Smooth muscle cell (in vitro differentiated cells): ENCODE measurements around the gene RB1. TPM values are rescaled to one million over a fixed set of nuclear protein-coding genes. Genes with fewer than 3 reads are reported as not detected.

Experiments
- DNase-seq: peaks from one replicate; lab custom pipeline; 2025; ENCODE audit not compliant: unreplicated experiment; lab: John Stamatoyannopoulos, UW
- H2AFZ ChIP-seq: fragments of 200-600 bp; sonication (generic); 2 replicates; pipeline ENCODE4 v1.6.0; 2016; ENCODE audit warnings: antibody characterized with exemption, low read depth, mild to moderate bottlenecking
- H3F3A ChIP-seq: fragments of 200-600 bp; sonication (generic); 2 replicates; pipeline ENCODE4 v1.6.0; 2017; ENCODE audit warnings: antibody characterized with exemption, low read depth
- H3K27ac ChIP-seq: fragments of 200-600 bp; sonication (generic); 2 replicates; pipeline ENCODE4 v1.5.1; 2016; ENCODE audit warnings: low read depth, mild to moderate bottlenecking
- H3K27me3 ChIP-seq: fragments of 200-600 bp; sonication (generic); 2 replicates; pipeline ENCODE4 v1.6.1; 2016; ENCODE audit warnings: low read depth, mild to moderate bottlenecking
- H3K36me3 ChIP-seq: fragments of 200-600 bp; sonication (generic); 2 replicates; pipeline ENCODE4 v1.5.1; 2016; ENCODE audit warnings: low read depth
- H3K4me1 ChIP-seq: fragments of 200-600 bp; sonication (generic); 2 replicates; pipeline ENCODE4 v1.5.1; 2016; ENCODE audit warnings: low read depth
- H3K4me2 ChIP-seq: fragments of 200-600 bp; sonication (generic); 2 replicates; pipeline ENCODE4 v1.6.0; 2016; ENCODE audit warnings: mild to moderate bottlenecking
- H3K4me3 ChIP-seq: fragments of 200-600 bp; sonication (generic); 2 replicates; pipeline ENCODE4 v1.5.1; 2016; ENCODE audit warnings: mild to moderate bottlenecking
- H3K79me2 ChIP-seq: fragments of 200-600 bp; sonication (generic); 2 replicates; pipeline ENCODE4 v1.6.0; 2016; ENCODE audit warnings: low read depth, mild to moderate bottlenecking
- H3K9ac ChIP-seq: fragments of 200-600 bp; sonication (generic); 2 replicates; pipeline ENCODE4 v1.6.0; 2016; ENCODE audit warnings: low read depth
- H3K9me3 ChIP-seq: fragments of 200-600 bp; sonication (generic); replicated peaks from 2 replicates; pipeline ENCODE4 v1.5.1; 2016; ENCODE audit warnings: low read depth
- H4K20me1 ChIP-seq: fragments of 200-600 bp; sonication (generic); 2 replicates; pipeline ENCODE4 v1.6.0; 2016; ENCODE audit warnings: low read depth
- WGBS: methylation state at CpG from one replicate; pipeline ENCODE4 v1.1.7; 2016; ENCODE audit warnings: low lambda C conversion rate; 5-methylcytosine and 5-hydroxymethylcytosine counted together
- polyA plus RNA-seq: library from polyadenylated mRNA; unstranded; fragments of >200 nt; fragmentation: Nextera tagmentation; extraction: Ambion mirVana; gene quantifications from 2 replicates; pipeline ENCODE4 v1.2.1, GENCODE V29; 2016
- total RNA-seq: library from RNA; depleted of rRNA; stranded (reverse); fragments of >200 nt; gene quantifications from 2 replicates; pipeline ENCODE4 v1.2.3, GENCODE V29; 2014
- TF ChIP-seq, protein P1 (sequence below): fragments of 200-600 bp; sonication (generic); IDR thresholded peaks from 2 replicates; pipeline ENCODE4 v1.5.1; 2017; ENCODE audit warnings: borderline replicate concordance, mild to moderate bottlenecking, antibody characterized with exemption; ENCODE audit not compliant: insufficient read depth, poor library complexity, severe bottlenecking

RB1 gene
- total and polyA plus RNA-seq, 2 experiments from 2014 or later = 12.5 to 40.2 TPM

DNA sequence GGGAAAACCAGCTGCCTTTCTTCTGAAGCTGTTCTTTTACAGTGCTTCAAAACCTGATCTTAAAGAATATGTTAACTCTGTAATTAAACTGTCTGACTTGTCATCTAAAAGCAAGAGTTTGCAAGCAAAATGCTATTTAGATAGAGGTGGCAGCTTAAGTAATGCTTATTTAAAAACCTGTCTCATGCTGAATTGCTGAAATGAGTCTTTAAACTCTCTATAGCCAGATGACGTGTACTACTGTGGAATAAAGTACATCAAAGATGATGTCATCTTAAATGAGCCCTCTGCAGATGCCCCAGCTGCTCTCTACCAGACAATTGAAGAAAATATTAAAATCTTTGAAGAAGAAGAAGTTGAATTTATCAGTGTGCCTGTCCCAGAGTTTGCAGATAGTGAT is 47.6 kb upstream of the RB1 start:
- peaks cover 26% of the 10 kb centered on the region for H3K36me3 ChIP-seq
- TF ChIP-seq, protein P1, sequence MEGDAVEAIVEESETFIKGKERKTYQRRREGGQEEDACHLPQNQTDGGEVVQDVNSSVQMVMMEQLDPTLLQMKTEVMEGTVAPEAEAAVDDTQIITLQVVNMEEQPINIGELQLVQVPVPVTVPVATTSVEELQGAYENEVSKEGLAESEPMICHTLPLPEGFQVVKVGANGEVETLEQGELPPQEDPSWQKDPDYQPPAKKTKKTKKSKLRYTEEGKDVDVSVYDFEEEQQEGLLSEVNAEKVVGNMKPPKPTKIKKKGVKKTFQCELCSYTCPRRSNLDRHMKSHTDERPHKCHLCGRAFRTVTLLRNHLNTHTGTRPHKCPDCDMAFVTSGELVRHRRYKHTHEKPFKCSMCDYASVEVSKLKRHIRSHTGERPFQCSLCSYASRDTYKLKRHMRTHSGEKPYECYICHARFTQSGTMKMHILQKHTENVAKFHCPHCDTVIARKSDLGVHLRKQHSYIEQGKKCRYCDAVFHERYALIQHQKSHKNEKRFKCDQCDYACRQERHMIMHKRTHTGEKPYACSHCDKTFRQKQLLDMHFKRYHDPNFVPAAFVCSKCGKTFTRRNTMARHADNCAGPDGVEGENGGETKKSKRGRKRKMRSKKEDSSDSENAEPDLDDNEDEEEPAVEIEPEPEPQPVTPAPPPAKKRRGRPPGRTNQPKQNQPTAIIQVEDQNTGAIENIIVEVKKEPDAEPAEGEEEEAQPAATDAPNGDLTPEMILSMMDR = no peak
- WGBS = 68% methylated on average over 1 of the region's 1 CpG
- no peaks in the 10 kb centered on the region for H3K4me1 ChIP-seq
- H3K79me2 ChIP-seq = peaks cover 30% of the 10 kb centered on the region
- peaks cover 67% of the 10 kb centered on the region for H4K20me1 ChIP-seq
- no peak for DNase-seq
- H3K9ac ChIP-seq = no peak overlapping the region
- H3K4me3 ChIP-seq = no peak overlapping the region
- H3K27me3 ChIP-seq = no peaks in the 10 kb centered on the region
- no peaks in the 10 kb centered on the region for H3K9me3 ChIP-seq
- no peak overlapping the region for H2AFZ ChIP-seq
- H3K4me2 ChIP-seq = no peak overlapping the region
- H3K27ac ChIP-seq = peak overlapping the region; percentile 9
- no peaks in the 10 kb centered on the region for H3F3A ChIP-seq

DNA sequence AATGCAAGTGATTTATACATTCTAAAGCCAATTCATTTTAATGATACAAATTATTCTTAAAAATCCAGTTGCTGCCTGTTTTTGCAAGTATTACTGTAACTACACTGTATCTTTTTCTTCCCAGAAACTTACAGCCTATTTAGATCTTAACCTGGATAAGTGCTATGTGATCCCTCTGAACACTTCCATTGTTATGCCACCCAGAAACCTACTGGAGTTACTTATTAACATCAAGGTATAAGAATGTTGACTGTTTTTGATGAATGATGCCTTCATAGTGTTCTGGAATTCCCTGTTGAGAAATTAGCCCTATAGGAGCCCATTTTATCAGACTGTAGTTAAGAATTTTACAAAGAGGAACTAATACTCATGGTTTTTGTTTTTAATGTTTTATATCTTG is 45.5 kb upstream of the RB1 start:
- TF ChIP-seq, protein P1 = no peak
- Histone ChIP-seq H3K9ac (no peak overlapping the region), H3K27me3 (no peaks in the 10 kb centered on the region), H3K79me2 (peaks cover 10% of the 10 kb centered on the region), H3K27ac (no peak overlapping the region), H2AFZ (no peak overlapping the region), H3K4me1 (no peaks in the 10 kb centered on the region), H4K20me1 (peaks cover 47% of the 10 kb centered on the region), H3K9me3 (no peaks in the 10 kb centered on the region), H3K4me3 (no peak overlapping the region), H3F3A (no peaks in the 10 kb centered on the region), H3K36me3 (peaks cover 41% of the 10 kb centered on the region), H3K4me2 (no peak overlapping the region)
- DNase-seq = no peak

DNA sequence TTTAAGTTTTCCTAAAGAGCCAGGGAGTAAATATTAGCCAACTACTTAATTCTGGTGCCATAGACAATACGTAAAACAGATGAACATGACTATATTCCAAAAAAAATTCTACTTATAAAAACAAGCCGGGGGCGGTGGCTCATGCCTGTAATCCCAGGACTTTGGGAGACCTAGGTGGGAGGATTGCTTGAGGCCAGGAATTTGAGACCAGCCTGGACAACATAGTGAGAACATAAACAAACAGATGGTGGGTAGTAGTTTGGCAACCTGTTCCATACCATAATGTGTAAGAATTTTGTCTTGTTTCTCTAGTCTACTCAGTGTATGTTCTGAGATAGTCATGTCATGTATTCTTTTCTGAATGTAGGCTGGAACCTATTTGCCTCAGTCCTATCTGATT is 45.1 kb upstream of the RB1 start:
- Histone ChIP-seq H3K36me3 (peaks cover 41% of the 10 kb centered on the region), H3K27ac (no peak overlapping the region), H3K9ac (no peak overlapping the region), H3K4me3 (no peak overlapping the region), H3F3A (no peaks in the 10 kb centered on the region), H3K9me3 (no peaks in the 10 kb centered on the region), H3K27me3 (no peaks in the 10 kb centered on the region), H3K4me2 (no peak overlapping the region), H3K79me2 (peaks cover 7% of the 10 kb centered on the region), H4K20me1 (peaks cover 46% of the 10 kb centered on the region), H3K4me1 (no peaks in the 10 kb centered on the region), H2AFZ (no peak overlapping the region)
- TF ChIP-seq, protein P1 = no peak
- DNase-seq = no peak
- WGBS = 94% methylated on average over 3 of the region's 3 CpGs

DNA sequence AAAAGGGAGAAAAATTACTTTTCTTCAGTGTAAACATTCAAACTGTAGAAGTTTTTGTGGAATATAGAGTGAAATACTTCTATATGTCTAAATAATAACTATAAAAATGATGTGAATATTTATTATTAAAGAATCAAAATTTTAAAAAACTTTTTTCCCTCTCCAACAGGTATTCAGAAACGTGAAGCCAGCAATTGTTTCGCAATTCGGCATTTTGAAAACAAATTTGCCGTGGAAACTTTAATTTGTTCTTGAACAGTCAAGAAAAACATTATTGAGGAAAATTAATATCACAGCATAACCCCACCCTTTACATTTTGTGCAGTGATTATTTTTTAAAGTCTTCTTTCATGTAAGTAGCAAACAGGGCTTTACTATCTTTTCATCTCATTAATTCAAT is 42.6 kb upstream of the RB1 start:
- Histone ChIP-seq H3K4me2 (no peak overlapping the region), H3K27me3 (no peaks in the 10 kb centered on the region), H2AFZ (no peak overlapping the region), H3K4me1 (no peaks in the 10 kb centered on the region), H3K36me3 (peaks cover 40% of the 10 kb centered on the region), H3K79me2 (peaks cover 5% of the 10 kb centered on the region), H4K20me1 (peaks cover 35% of the 10 kb centered on the region), H3F3A (no peaks in the 10 kb centered on the region), H3K9ac (no peak overlapping the region), H3K9me3 (no peaks in the 10 kb centered on the region), H3K4me3 (no peak overlapping the region), H3K27ac (no peak overlapping the region)
- DNase-seq = no peak
- 97% methylated on average over 4 of the region's 4 CpGs for WGBS
- TF ChIP-seq, protein P1 = no peak
